Prostate gland (tissue), 2 donors: ENCODE results near the gene CD177. TPM values are rescaled to one million over a fixed set of nuclear protein-coding genes. Genes with fewer than 3 reads are reported as not detected.

Source experiments
- DNase-seq: peaks from one replicate; pipeline ENCODE4 v3.0.0-alpha.2; 2019; ENCODE audit warnings: low spot score
- H3K27ac ChIP-seq, 2 donors: fragments of 200-600 bp; sonication (generic); 2 replicates each; pipeline ENCODE4 v1.5.1; 2017 to 2019
- H3K27me3 ChIP-seq: fragments of 200-600 bp; sonication (generic); replicated peaks from 2 replicates; pipeline ENCODE4 v1.5.1; 2019; ENCODE audit not compliant: insufficient read depth
- H3K36me3 ChIP-seq, 2 donors: fragments of 200-600 bp; sonication (generic); 1 replicate in 1 of 2; 2 replicates in 1 of 2; pipeline versions ENCODE4 v1.5.1 to v1.8.1; 2017 to 2019
- H3K4me1 ChIP-seq: fragments of 200-600 bp; sonication (generic); replicated peaks from 2 replicates; pipeline ENCODE4 v1.5.1; 2019
- H3K4me3 ChIP-seq, 2 donors: fragments of 200-600 bp; sonication (generic); 2 replicates each; pipeline ENCODE4 v1.5.1; 2017 to 2019
- H3K9me3 ChIP-seq: fragments of 200-600 bp; sonication (generic); 2 replicates; pipeline ENCODE4 v1.5.1; 2017
- CTCF ChIP-seq, 4 experiments: fragments of 200-600 bp in 2 of 4; fragments of 450-650 bp in 2 of 4; sonication (generic) in 2 of 4; IDR thresholded peaks; 1 replicate in 3 of 4; 2 replicates in 1 of 4; pipeline ENCODE4 v1.5.1; 2016 to 2019; ENCODE audit warnings: antibody characterized with exemption in 4 of 4, mild to moderate bottlenecking in 2 of 4, moderate library complexity in 2 of 4
- POLR2A ChIP-seq: fragments of 450-650 bp; IDR thresholded peaks from one replicate; pipeline ENCODE4 v1.6.1; 2016; ENCODE audit warnings: antibody characterized with exemption, mild to moderate bottlenecking
- POLR2AphosphoS5 ChIP-seq: sonication (generic); formaldehyde crosslinking; IDR thresholded peaks from one replicate; pipeline ENCODE4 v1.6.1; 2017; ENCODE audit warnings: antibody characterized with exemption
- WGBS: methylation state at CpG from one replicate; pipeline ENCODE4 v1.1.5; 2018; 5-methylcytosine and 5-hydroxymethylcytosine counted together
- intact Hi-C: fragments of 100-400 bp; cut with DNase I; formaldehyde crosslinking; loops from one replicate; pipeline ENCODE4 v1.14.2; 2022
- total RNA-seq, 2 donors: library from RNA; depleted of rRNA; stranded (reverse); fragments of >200 nt; gene quantifications; one replicate each; pipeline ENCODE4 v1.1.0, GENCODE V29; 2016

Gene CD177, protein sequence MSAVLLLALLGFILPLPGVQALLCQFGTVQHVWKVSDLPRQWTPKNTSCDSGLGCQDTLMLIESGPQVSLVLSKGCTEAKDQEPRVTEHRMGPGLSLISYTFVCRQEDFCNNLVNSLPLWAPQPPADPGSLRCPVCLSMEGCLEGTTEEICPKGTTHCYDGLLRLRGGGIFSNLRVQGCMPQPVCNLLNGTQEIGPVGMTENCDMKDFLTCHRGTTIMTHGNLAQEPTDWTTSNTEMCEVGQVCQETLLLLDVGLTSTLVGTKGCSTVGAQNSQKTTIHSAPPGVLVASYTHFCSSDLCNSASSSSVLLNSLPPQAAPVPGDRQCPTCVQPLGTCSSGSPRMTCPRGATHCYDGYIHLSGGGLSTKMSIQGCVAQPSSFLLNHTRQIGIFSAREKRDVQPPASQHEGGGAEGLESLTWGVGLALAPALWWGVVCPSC
- total RNA-seq, result 100 to 1,000 TPM in 1 of 2 donors, 10 to 100 TPM in 1; 77.6 to 248 TPM

GRCh38 chr19:43353606-43354304 is at the start of gene CD177:
Gene CD177 (plus strand): TSS chr19:43353686. CDS start chr19:43353715, 29 bp downstream.
- TF ChIP-seq POLR2A (no peak), POLR2AphosphoS5 (no peak), CTCF (IDR thresholded peaks at IDR 0.05) (no peak)
- intact Hi-C loops, result no loop called here
- Histone ChIP-seq H3K4me1 (no peaks in the 10 kb centered on the region), H3K27ac (peak within 1 kb of the TSS; percentile 12 to 61), H3K27me3 (no peaks in the 10 kb centered on the region), H3K4me3 (peak within 1 kb of the TSS in 1 of 2 donors; percentile 25), H3K36me3 (no peaks in the 10 kb centered on the region), H3K9me3 (no peaks in the 10 kb centered on the region)
- DNase-seq, result no peak
- 65% methylated on average over 19 of the region's 27 CpGs for WGBS

GRCh38 chr19:43305642-43306041 is 47.8 kb upstream of the CD177 start:
- 49% methylated on average over 5 of the region's 5 CpGs for WGBS
- Histone ChIP-seq H3K4me1 (no peaks in the 10 kb centered on the region), H3K36me3 (no peaks in the 10 kb centered on the region), H3K27ac (no peak overlapping the region), H3K9me3 (no peaks in the 10 kb centered on the region), H3K4me3 (no peak overlapping the region), H3K27me3 (no peaks in the 10 kb centered on the region)
- intact Hi-C loops, result no loop called here
- no peak for DNase-seq
- TF ChIP-seq CTCF (IDR thresholded peaks at IDR 0.05) (peak in 1 of 4 experiments; percentile 5), POLR2AphosphoS5 (no peak)

DNA sequence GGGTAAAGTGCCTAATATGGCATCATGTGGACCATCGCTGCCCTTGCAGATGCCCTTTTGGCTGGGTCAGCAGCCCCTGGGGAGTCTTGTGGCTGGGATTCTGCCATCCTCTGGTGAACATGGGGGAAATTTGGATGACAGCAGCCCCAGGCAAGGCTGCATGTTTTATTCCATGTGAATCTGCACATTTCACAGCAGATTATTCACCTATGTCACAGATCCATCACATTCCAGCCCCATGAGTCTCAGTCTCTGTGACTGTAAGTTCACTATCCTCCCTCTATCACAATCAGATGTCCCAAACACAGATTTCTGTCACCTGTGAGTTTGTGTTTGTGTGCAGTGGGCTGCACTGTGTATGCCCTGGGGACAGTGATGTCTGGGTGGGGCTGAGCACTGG is 47.4 kb upstream of the CD177 start:
- H3K4me3 ChIP-seq, result no peak overlapping the region
- WGBS, result 87% methylated on average over 1 of the region's 1 CpG
- H3K27ac ChIP-seq, result no peak overlapping the region
- TF ChIP-seq CTCF (IDR thresholded peaks at IDR 0.05) (no peak), POLR2AphosphoS5 (no peak), POLR2A (no peak)
- no peaks in the 10 kb centered on the region for H3K4me1 ChIP-seq
- DNase-seq, result no peak
- H3K9me3 ChIP-seq, result no peaks in the 10 kb centered on the region
- no peaks in the 10 kb centered on the region for H3K27me3 ChIP-seq
- H3K36me3 ChIP-seq, result no peaks in the 10 kb centered on the region
- intact Hi-C loops, result no loop called here

DNA sequence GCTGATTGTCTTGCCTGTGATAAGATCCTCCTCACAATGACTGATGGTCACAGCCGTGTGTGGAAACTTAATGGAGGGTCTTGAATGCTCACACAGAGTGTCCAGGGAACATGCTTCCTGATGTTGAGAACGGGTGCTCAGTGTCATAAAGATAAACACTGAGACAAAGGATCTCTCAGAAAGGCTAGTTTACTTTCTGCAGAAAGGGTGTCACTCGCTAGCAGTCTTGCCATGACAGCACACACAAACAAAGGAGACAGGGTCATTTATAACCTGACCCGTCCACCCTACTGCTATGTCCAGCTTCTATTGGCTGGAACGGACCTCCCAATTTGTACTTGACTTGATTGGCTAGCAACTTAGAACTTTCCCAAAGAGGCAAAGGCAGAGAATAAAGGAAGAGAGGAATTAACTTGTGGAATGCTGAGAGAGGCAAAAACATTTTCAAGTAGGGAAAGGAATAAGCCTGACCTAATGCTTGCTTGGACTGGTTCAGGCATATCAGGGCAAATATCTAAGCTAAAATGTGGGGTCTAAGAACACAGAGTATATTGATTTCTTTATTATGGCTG is 45.2 kb upstream of the CD177 start:
- no peaks in the 10 kb centered on the region for H3K27me3 ChIP-seq
- H3K4me1 ChIP-seq, result no peaks in the 10 kb centered on the region
- no peak overlapping the region for H3K4me3 ChIP-seq
- TF ChIP-seq CTCF (IDR thresholded peaks at IDR 0.05) (no peak), POLR2A (no peak), POLR2AphosphoS5 (no peak)
- no peaks in the 10 kb centered on the region for H3K9me3 ChIP-seq
- H3K27ac ChIP-seq, result no peak overlapping the region
- DNase-seq, result no peak
- intact Hi-C loops, result no loop called here
- WGBS, result 46% methylated on average over 5 of the region's 5 CpGs
- no peaks in the 10 kb centered on the region for H3K36me3 ChIP-seq
